GM23248 (cell line): ENCODE measurements around the gene PKN2.

Experiments
- EZH2 ChIP-seq: fragments of 200-600 bp; sonication (generic); IDR thresholded peaks from 2 replicates; pipeline ENCODE4 v1.6.1; 2018; ENCODE audit warnings: antibody characterized with exemption, mild to moderate bottlenecking; ENCODE audit not compliant: insufficient read depth, poor library complexity, severe bottlenecking
- EZH2phosphoT487 ChIP-seq: fragments of 200-600 bp; sonication (generic); IDR thresholded peaks from 2 replicates; pipeline ENCODE4 v1.6.1; 2018; ENCODE audit warnings: antibody characterized with exemption, moderate library complexity, mild to moderate bottlenecking, low read depth; ENCODE audit not compliant: insufficient read depth

DNA sequence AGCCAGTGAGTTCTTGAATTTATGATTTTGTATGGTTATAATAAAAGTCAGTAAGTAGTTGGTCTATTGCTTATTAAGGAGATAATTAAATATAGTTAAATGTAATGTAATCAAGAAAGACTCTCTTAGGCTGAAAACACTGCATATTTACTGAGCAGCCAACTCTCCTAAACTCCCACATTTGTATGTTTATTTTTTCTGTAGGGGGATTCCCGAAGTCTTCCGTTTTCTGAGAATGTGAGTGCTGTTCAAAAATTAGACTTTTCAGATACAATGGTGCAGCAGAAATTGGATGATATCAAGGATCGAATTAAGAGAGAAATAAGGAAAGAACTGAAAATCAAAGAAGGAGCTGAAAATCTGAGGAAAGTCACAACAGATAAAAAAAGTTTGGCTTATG, 56.7 kb downstream of the PKN2 start:
- TF ChIP-seq EZH2 (no peak), EZH2phosphoT487 (no peak)
